H1 (cell line): ENCODE measurements around the gene CXADR.

Experiments
- CTCF ChIP-seq, 3 experiments: IDR thresholded peaks; 1 replicate in 2 of 3; 2 replicates in 1 of 3; pipeline versions ENCODE4 v1.5.1 to v1.6.1; 2011; ENCODE audit warnings: low read length in 3 of 3, mild to moderate bottlenecking in 3 of 3, inconsistent platforms in 2 of 3, low read depth in 1 of 3, moderate library complexity in 1 of 3; ENCODE audit not compliant: insufficient read depth in 1 of 3; ENCODE audit errors: control extremely low read depth in 1 of 3
- JUND ChIP-seq: IDR thresholded peaks from 2 replicates; pipeline ENCODE4 v1.6.1; 2011; ENCODE audit warnings: mild to moderate bottlenecking, improper control_type of control experiment, low read length
- RXRA ChIP-seq: IDR thresholded peaks from 2 replicates; pipeline ENCODE4 v1.6.1; 2011; ENCODE audit warnings: low read depth, mild to moderate bottlenecking, low read length, moderate library complexity; ENCODE audit not compliant: insufficient read depth
- ZNF274 ChIP-seq: IDR thresholded peaks from 2 replicates; pipeline ENCODE4 v1.7.0; 2012; ENCODE audit warnings: low read length, borderline replicate concordance; ENCODE audit errors: extremely low read depth

DNA sequence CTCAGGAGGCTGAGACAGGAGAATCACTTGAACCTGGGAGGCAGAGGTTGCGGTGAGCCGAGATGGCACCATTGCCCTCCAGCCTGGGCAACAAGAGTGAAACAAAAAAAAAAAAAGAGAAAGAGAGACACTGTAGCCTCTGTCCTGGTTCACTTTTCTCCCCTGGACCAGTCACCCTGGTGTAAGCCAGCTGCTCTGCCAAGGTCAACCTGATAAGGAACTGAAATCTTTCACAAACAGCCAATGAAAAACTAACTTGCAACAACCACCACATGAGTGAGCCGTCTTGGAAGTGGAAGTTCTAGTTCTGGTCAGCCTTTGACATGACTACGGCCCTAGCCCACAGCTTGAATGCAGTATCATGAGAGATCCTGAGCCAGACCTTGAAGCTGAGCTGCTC is 36.8 kb upstream of the CXADR start:
- TF ChIP-seq CTCF (IDR thresholded peaks at IDR 0.05; ENCODE audit: control extremely low read depth in 1 of 3, insufficient read depth in 1 of 3, low read depth in 1 of 3, low read length in 3 of 3): no peak
- TF ChIP-seq ZNF274: no peak
- no peak for TF ChIP-seq RXRA
- TF ChIP-seq JUND: no peak
